Peyer's patch (tissue), 4 donors: ENCODE data around the gene FGGY.

Experiments used
- CTCF ChIP-seq, 6 experiments: fragments of 450-650 bp in 4 of 6; fragments of 200-600 bp in 2 of 6; sonication (generic) in 1 of 6; IDR thresholded peaks; one replicate each; pipeline ENCODE4 v1.5.1; 2017 to 2019; ENCODE audit warnings: antibody characterized with exemption in 6 of 6, mild to moderate bottlenecking in 3 of 6, moderate library complexity in 1 of 6
- POLR2A ChIP-seq, 2 donors: fragments of 450-650 bp; IDR thresholded peaks; one replicate each; pipeline ENCODE4 v1.5.1; 2017; ENCODE audit warnings: antibody characterized with exemption in 2 of 2, mild to moderate bottlenecking in 2 of 2, moderate library complexity in 2 of 2

DNA sequence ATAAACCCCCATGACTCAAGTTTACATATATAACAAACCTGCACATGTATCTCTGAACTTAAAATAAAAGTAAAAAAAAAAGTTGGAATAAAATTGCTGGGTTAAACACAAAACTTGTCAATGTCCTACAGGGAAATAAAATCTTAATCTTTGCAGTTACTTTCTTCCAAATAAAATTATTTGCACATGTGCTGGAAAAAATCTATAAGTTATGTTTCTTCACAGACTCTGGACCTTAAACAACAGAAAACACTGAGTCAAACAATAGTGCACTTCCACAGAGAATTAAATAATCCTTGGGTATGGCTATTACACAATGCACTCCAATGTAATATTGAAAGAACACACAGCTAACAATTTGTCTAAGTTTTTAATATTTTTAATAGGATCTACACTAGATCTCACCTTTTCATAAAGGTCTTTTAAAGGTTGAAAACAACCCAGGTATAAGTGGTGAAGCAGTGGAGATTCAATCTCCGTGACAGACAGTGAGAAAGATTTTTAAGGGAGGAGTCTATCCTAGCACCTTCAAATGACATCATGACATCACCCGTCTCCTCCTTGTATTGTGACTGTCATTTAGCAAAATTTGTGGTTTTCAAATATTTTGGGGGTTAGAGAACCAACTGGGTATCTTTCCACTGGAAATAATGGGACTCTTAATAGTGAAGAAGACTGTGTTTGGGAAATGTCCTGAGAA, 25.2 kb upstream of the FGGY start:
- TF ChIP-seq CTCF (IDR thresholded peaks at IDR 0.05) (no peak), POLR2A (IDR thresholded peaks at IDR 0.05) (no peak)
